A204.1 (cell line): ENCODE data around the gene YWHAG.
"Not testable (repeated sequence)": the region's sequence is repeated elsewhere in the genome, so short reads cannot be mapped to it uniquely, and the experiment has no call there.

Source experiments
- FAIRE-seq: peaks from 2 replicates; lab custom pipeline; 2012; peaks lifted over from hg19 to GRCh38; lab: Jason Lieb, UNC

Gene YWHAG

GRCh38 chr7:76317782-76318487 lies 40.9 kb downstream of the YWHAG start:
- peak; percentile 73 for FAIRE-seq

- FAIRE-seq, result no peak
These were observed 41.6 kb downstream of the YWHAG start for GRCh38 chr7:76316984-76317781.

GRCh38 chr7:76315364-76315763 lies 43.4 kb downstream of the YWHAG start:
- no peak for FAIRE-seq

- not testable (repeated sequence) for FAIRE-seq
These were observed 44.1 kb downstream of the YWHAG start for GRCh38 chr7:76314740-76315139.

GRCh38 chr7:76314042-76314721 lies 44.6 kb downstream of the YWHAG start:
- no peak for FAIRE-seq

- FAIRE-seq, result not testable (repeated sequence)
These were observed 47.0 kb downstream of the YWHAG start for GRCh38 chr7:76311838-76312237.

GRCh38 chr7:76310102-76310957 lies 48.5 kb downstream of the YWHAG start:
- FAIRE-seq, result no peak

- not testable (repeated sequence) for FAIRE-seq
These were observed 49.3 kb downstream of the YWHAG start for GRCh38 chr7:76309341-76310101.

- FAIRE-seq, result not testable (repeated sequence)
These were observed 49.9 kb downstream of the YWHAG start for GRCh38 chr7:76308874-76309273.

GRCh38 chr7:76304888-76305375 lies 53.9 kb downstream of the YWHAG start:
- no peak for FAIRE-seq

GRCh38 chr7:76303202-76304147 lies 55.3 kb downstream of the YWHAG start:
- peak; percentile 73 for FAIRE-seq

- FAIRE-seq, result peak; percentile 92
These were observed 56.2 kb downstream of the YWHAG start, which contains the start of gene HSPB1 for GRCh38 chr7:76302347-76303201. Gene HSPB1 (plus strand): TSS chr7:76302673. CDS start chr7:76302713, 40 bp downstream.

- FAIRE-seq, result no peak
These were observed 57.8 kb downstream of the YWHAG start for GRCh38 chr7:76301000-76301399.

GRCh38 chr7:76300166-76300731 lies 58.5 kb downstream of the YWHAG start:
- FAIRE-seq, result no peak

- no peak for FAIRE-seq
These were observed 61.7 kb downstream of the YWHAG start for GRCh38 chr7:76296743-76297740.

- FAIRE-seq, result peak; percentile 80
These were observed 64.3 kb downstream of the YWHAG start for GRCh38 chr7:76294344-76295024.
